ENCODE data around the gene GUCA2A.

Gene GUCA2A

DNA sequence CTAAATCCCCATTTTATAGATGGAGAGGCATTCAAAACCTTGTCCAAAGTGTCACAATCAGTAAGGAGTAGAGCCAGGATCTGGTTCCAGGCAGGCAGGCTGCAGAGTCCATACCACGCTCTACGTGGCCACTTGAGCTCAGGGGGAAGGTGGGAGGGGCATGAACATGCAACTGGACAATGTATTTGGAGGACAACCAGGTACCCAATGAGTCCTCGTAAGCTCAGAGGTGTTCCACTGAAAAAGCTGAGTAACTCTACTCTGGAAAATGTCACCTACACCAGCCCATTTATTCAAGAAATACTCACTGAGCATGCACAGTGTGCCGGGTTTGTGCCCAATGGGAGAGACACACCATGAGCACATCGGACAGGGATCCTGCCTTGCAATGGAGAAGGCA lies 22.6 kb downstream of the GUCA2A start:
- TF ChIP-seq SP2 (tag by site-specific recombination; IDR thresholded peaks at IDR 0.05) (no peak), GFI1B (tag by site-specific recombination; IDR thresholded peaks at IDR 0.05) (no peak), ZBTB17 (tag by site-specific recombination; IDR thresholded peaks at IDR 0.05) (no peak), ZSCAN23 (tag by site-specific recombination; IDR thresholded peaks at IDR 0.05) (no peak), ZNF140 (tag by site-specific recombination; IDR thresholded peaks at IDR 0.05) (no peak), KLF1 (tag by site-specific recombination; IDR thresholded peaks at IDR 0.05) (no peak), ZNF423 (tag by site-specific recombination; IDR thresholded peaks at IDR 0.05) (no peak), EGR2 (tag by site-specific recombination; IDR thresholded peaks at IDR 0.05; ENCODE audit: low read depth) (no peak), ZNF416 (tag by site-specific recombination; IDR thresholded peaks at IDR 0.05) (no peak), HOXC10 (CRISPR knock-in tag; IDR thresholded peaks at IDR 0.05) (no peak), RBAK (tag by site-specific recombination; IDR thresholded peaks at IDR 0.05) (no peak), ZNF596 (tag by site-specific recombination; IDR thresholded peaks at IDR 0.05) (no peak), ZNF530 (tag by site-specific recombination; IDR thresholded peaks at IDR 0.05; ENCODE audit: low read depth) (no peak)
- TF ChIP-seq, protein P1, sequence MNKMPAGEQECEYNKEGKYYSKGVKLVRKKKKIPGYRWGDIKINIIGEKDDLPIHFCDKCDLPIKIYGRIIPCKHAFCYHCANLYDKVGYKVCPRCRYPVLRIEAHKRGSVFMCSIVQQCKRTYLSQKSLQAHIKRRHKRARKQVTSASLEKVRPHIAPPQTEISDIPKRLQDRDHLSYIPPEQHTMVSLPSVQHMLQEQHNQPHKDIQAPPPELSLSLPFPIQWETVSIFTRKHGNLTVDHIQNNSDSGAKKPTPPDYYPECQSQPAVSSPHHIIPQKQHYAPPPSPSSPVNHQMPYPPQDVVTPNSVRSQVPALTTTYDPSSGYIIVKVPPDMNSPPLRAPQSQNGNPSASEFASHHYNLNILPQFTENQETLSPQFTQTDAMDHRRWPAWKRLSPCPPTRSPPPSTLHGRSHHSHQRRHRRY (tag by site-specific recombination; IDR thresholded peaks at IDR 0.05), result no peak
- TF ChIP-seq, protein P2, sequence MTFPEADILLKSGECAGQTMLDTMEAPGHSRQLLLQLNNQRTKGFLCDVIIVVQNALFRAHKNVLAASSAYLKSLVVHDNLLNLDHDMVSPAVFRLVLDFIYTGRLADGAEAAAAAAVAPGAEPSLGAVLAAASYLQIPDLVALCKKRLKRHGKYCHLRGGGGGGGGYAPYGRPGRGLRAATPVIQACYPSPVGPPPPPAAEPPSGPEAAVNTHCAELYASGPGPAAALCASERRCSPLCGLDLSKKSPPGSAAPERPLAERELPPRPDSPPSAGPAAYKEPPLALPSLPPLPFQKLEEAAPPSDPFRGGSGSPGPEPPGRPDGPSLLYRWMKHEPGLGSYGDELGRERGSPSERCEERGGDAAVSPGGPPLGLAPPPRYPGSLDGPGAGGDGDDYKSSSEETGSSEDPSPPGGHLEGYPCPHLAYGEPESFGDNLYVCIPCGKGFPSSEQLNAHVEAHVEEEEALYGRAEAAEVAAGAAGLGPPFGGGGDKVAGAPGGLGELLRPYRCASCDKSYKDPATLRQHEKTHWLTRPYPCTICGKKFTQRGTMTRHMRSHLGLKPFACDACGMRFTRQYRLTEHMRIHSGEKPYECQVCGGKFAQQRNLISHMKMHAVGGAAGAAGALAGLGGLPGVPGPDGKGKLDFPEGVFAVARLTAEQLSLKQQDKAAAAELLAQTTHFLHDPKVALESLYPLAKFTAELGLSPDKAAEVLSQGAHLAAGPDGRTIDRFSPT (tag by site-specific recombination; IDR thresholded peaks at IDR 0.05), result no peak
- POLR2A ChIA-PET, result no interaction called here
- Histone ChIP-seq H3K4me1 (ENCODE audit: control insufficient read depth, insufficient read depth, low read length) (no peaks in the 10 kb centered on the region), H3K4me3 (ENCODE audit: low read depth, low read length) (no peak overlapping the region), H3K27ac (ENCODE audit: extremely low read depth, low read depth, low read length) (no peak overlapping the region), H3K36me3 (ENCODE audit: control insufficient read depth in 2 of 2, insufficient read depth in 1 of 2, low read length in 2 of 2) (no peaks in the 10 kb centered on the region), H3K9me3 (ENCODE audit: control insufficient read depth, insufficient read depth, low read depth, low read length) (no peaks in the 10 kb centered on the region)
- CTCF ChIA-PET, result interaction anchor here (0.5 to 1.1 kb wide), 4 partner anchors 32 to 567 kb away, joined by 3 read pairs; no protein-coding TSS in a partner anchor

DNA sequence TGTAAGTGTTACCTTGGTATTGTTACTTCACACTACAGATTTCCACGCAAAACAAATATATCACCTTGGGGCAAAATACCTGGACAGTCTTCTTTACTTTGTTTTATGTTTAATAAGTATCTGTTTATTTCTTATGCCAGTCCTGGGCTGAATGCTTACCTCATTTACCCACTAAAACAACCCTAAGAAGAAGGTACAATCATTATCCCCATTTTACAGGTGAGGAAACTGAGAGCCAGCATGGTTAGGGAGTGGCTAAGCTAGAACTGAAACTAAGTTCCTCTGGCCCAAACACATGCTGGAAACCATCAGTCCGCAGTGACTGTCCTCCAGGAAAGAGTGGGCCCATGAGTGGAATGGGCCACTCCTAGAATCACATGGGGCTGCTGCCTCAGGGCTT lies 24.4 kb downstream of the GUCA2A start:
- no peak for TF ChIP-seq ZNF677 (tag by site-specific recombination; IDR thresholded peaks at IDR 0.05)
- TF ChIP-seq RBAK (tag by site-specific recombination; IDR thresholded peaks at IDR 0.05), result no peak
- TF ChIP-seq ZNF555 (tag by site-specific recombination; conservative IDR thresholded peaks at IDR 0.05), result no peak
- no peak for TF ChIP-seq ZNF341 (tag by site-specific recombination; IDR thresholded peaks at IDR 0.05; ENCODE audit: low read depth)
- no peak for TF ChIP-seq ZBTB21 (tag by site-specific recombination; IDR thresholded peaks at IDR 0.05)
- no peak for TF ChIP-seq ZNF146 (tag by site-specific recombination; IDR thresholded peaks at IDR 0.05)
- no peak for TF ChIP-seq ZNF16 (tag by site-specific recombination; IDR thresholded peaks at IDR 0.05; ENCODE audit: low read depth)
- TF ChIP-seq PRDM1 (tag by site-specific recombination; IDR thresholded peaks at IDR 0.05), result no peak
- no peak for TF ChIP-seq ZNF48 (tag by site-specific recombination; IDR thresholded peaks at IDR 0.05)
- TF ChIP-seq, protein P3, sequence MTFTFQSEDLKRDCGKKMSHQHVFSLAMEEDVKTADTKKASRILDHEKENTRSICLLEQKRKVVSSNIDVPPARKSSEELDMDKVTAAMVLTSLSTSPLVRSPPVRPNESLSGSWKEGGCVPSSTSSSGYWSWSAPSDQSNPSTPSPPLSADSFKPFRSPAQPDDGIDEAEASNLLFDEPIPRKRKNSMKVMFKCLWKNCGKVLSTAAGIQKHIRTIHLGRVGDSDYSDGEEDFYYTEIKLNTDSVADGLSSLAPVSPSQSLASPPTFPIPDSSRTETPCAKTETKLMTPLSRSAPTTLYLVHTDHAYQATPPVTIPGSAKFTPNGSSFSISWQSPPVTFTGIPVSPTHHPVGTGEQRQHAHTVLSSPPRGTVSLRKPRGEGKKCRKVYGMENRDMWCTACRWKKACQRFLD (tag by site-specific recombination; IDR thresholded peaks at IDR 0.05), result no peak
- TF ChIP-seq, protein P4, sequence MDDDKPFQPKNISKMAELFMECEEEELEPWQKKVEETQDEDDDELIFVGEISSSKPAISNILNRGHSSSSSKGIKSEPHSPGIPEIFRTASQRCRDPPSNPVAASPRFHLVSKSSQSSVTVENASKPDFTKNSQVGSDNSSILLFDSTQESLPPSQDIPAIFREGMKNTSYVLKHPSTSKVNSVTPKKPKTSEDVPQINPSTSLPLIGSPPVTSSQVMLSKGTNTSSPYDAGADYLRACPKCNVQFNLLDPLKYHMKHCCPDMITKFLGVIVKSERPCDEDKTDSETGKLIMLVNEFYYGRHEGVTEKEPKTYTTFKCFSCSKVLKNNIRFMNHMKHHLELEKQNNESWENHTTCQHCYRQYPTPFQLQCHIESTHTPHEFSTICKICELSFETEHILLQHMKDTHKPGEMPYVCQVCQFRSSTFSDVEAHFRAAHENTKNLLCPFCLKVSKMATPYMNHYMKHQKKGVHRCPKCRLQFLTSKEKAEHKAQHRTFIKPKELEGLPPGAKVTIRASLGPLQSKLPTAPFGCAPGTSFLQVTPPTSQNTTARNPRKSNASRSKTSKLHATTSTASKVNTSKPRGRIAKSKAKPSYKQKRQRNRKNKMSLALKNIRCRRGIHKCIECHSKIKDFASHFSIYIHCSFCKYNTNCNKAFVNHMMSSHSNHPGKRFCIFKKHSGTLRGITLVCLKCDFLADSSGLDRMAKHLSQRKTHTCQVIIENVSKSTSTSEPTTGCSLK (tag by site-specific recombination; IDR thresholded peaks at IDR 0.05), result no peak
- H3K9me3 ChIP-seq (ENCODE audit: control insufficient read depth, insufficient read depth, low read depth, low read length), result no peaks in the 10 kb centered on the region
- H3K36me3 ChIP-seq (ENCODE audit: control insufficient read depth in 2 of 2, insufficient read depth in 1 of 2, low read length in 2 of 2), result no peaks in the 10 kb centered on the region
- H3K27ac ChIP-seq (ENCODE audit: extremely low read depth, low read depth, low read length), result no peak overlapping the region
- no peak overlapping the region for H3K4me3 ChIP-seq (ENCODE audit: low read depth, low read length)
- no peaks in the 10 kb centered on the region for H3K4me1 ChIP-seq (ENCODE audit: control insufficient read depth, insufficient read depth, low read length)
- CTCF ChIA-PET, result no interaction called here
- POLR2A ChIA-PET, result no interaction called here

Data from HEK293 (cell line).